Nephron progenitor cell (in vitro differentiated cells): ENCODE data around the gene GNGT2.
A peak's percentile ranks its signal among the peaks of the same experiment; 100 is the strongest.

Experiments used
- DNase-seq: peaks from one replicate; pipeline ENCODE4 v3.0.0; 2021
- H3K27ac Mint-ChIP-seq: 2 replicates; pipeline ENCODE4 v1.8.0; 2021; ENCODE audit warnings: mild to moderate bottlenecking, moderate library complexity, mixed read lengths
- H3K27me3 Mint-ChIP-seq: 2 replicates; pipeline ENCODE4 v1.8.0; 2021; ENCODE audit warnings: mild to moderate bottlenecking, low read depth, mixed read lengths; ENCODE audit not compliant: poor library complexity
- H3K36me3 Mint-ChIP-seq: 2 replicates; pipeline ENCODE4 v1.8.0; 2021; ENCODE audit warnings: low read depth, mixed read lengths
- H3K4me1 Mint-ChIP-seq: 2 replicates; pipeline ENCODE4 v1.8.0; 2021; ENCODE audit warnings: mixed read lengths
- H3K4me3 Mint-ChIP-seq: 2 replicates; pipeline ENCODE4 v1.8.0; 2021; ENCODE audit warnings: mild to moderate bottlenecking, moderate library complexity, mixed read lengths
- H3K9me3 Mint-ChIP-seq: 2 replicates; pipeline ENCODE4 v1.8.0; 2021; ENCODE audit warnings: mild to moderate bottlenecking, moderate library complexity, mixed read lengths
- TF ChIP-seq, protein P1 (sequence below): fragments of 200-600 bp; sonication (generic); IDR thresholded peaks from 2 replicates; pipeline ENCODE4 v1.5.0; 2021; ENCODE audit warnings: antibody characterized with exemption

The GNGT2 gene

DNA sequence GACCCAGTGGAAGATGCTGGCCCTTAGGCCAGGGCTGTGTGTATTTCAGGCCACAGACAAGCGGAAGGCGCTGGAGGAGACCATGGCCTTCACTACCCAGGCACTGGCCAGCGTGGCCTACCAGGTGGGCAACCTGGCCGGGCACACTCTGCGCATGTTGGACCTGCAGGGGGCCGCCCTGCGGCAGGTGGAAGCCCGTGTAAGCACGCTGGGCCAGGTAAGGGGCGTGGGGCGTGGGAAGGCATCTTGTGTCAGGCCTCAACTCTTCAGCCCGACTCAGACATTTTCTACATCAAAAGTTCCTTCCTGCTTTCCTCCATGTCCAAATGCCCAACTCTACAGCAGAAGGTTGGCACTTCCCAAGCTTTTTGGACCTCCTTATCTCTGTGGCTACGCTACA is 6.1 kb upstream of the GNGT2 start:
- TF ChIP-seq, protein P1, sequence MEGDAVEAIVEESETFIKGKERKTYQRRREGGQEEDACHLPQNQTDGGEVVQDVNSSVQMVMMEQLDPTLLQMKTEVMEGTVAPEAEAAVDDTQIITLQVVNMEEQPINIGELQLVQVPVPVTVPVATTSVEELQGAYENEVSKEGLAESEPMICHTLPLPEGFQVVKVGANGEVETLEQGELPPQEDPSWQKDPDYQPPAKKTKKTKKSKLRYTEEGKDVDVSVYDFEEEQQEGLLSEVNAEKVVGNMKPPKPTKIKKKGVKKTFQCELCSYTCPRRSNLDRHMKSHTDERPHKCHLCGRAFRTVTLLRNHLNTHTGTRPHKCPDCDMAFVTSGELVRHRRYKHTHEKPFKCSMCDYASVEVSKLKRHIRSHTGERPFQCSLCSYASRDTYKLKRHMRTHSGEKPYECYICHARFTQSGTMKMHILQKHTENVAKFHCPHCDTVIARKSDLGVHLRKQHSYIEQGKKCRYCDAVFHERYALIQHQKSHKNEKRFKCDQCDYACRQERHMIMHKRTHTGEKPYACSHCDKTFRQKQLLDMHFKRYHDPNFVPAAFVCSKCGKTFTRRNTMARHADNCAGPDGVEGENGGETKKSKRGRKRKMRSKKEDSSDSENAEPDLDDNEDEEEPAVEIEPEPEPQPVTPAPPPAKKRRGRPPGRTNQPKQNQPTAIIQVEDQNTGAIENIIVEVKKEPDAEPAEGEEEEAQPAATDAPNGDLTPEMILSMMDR = no peak
- no peaks in the 10 kb centered on the region for H3K36me3 Mint-ChIP-seq
- no peak for DNase-seq
- H3K9me3 Mint-ChIP-seq = no peaks in the 10 kb centered on the region
- peaks cover 22% of the 10 kb centered on the region for H3K27me3 Mint-ChIP-seq
- H3K27ac Mint-ChIP-seq = no peak overlapping the region
- H3K4me1 Mint-ChIP-seq = peaks cover 30% of the 10 kb centered on the region
- no peak overlapping the region for H3K4me3 Mint-ChIP-seq

DNA sequence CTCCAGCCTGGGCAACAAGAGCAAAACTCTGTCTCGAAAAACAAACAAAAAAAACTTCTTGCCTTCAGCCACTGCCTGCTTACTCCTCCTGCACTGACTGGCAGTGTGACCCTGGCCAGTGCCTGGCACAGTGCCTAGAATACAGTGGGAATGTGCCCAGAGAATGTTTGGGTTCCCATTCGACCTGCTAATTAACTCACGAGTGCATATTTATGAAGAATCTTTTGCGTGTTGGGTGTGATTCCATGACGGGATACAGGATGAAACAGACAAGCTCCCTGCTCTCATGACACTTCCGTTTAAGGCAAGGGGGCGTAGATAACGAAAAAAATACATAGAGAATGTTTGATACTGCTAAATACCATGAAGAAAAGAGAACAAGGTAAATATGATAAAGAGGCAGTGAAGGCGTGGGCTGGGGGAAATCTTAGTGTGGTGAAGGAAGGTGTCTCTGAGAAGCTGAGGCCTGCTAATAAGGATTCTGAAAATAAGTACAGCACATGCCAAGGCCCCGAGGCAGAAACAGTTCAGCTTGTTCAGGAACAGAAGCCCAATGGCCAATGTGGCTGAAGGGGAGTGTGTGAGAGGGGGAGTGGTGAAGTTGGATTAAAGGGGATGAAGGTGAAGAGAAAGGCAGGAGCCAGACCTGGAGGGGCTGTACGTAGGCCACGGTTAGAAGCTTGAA is 4.4 kb upstream of the GNGT2 start:
- Mint-ChIP-seq H3K4me1 (peaks cover 47% of the 10 kb centered on the region), H3K27ac (no peak overlapping the region), H3K9me3 (no peaks in the 10 kb centered on the region), H3K36me3 (no peaks in the 10 kb centered on the region), H3K27me3 (peaks cover 11% of the 10 kb centered on the region), H3K4me3 (no peak overlapping the region)
- TF ChIP-seq, protein P1 = no peak
- DNase-seq = no peak

DNA sequence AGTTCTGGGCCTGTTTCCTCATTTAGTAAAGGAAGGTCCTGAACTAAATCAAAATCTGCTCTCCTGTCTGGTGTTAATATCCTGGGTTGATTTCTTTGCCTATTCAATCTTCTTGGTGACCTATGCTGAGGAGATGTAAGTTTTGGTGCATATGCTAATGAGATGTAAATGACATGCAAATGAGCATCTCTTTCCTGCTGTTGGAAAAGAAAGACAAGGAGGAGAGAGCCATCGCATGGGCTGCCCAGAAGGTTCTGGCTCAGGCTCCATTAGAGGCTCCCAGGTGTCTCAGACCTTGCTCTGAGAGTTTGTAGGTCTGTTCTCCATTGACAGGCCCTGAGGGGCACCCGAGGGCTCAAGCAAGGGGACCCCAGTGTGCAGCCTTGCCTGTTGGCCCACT is 3.5 kb upstream of the GNGT2 start:
- Mint-ChIP-seq H3K4me3 (no peak overlapping the region), H3K4me1 (peaks cover 56% of the 10 kb centered on the region), H3K36me3 (no peaks in the 10 kb centered on the region), H3K27me3 (peaks cover 13% of the 10 kb centered on the region), H3K27ac (no peak overlapping the region), H3K9me3 (no peaks in the 10 kb centered on the region)
- TF ChIP-seq, protein P1 = no peak
- DNase-seq = no peak

DNA sequence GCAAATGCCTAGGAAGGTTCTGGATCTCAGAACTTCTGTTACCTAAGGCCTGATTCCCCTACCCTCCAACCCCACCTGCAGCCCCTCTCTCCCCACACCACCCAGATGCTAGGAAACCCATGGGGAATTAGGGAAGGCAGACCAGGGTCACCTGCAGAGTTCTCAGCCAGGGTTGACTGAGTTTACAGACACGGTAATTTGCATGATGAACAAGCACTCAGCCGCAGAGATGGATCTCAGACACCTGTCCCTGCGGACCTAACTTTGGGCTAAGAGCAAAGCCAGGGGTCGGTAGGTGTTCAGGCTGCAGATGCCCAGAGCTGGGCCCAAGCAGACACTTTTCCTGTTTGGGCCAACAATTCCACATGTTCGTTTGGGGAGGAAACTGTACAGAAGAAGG is 3.0 kb upstream of the GNGT2 start:
- DNase-seq = no peak
- H3K4me3 Mint-ChIP-seq = no peak overlapping the region
- TF ChIP-seq, protein P1 = no peak
- no peak overlapping the region for H3K27ac Mint-ChIP-seq
- peaks cover 15% of the 10 kb centered on the region for H3K27me3 Mint-ChIP-seq
- peaks cover 57% of the 10 kb centered on the region for H3K4me1 Mint-ChIP-seq
- no peaks in the 10 kb centered on the region for H3K36me3 Mint-ChIP-seq
- H3K9me3 Mint-ChIP-seq = no peaks in the 10 kb centered on the region

DNA sequence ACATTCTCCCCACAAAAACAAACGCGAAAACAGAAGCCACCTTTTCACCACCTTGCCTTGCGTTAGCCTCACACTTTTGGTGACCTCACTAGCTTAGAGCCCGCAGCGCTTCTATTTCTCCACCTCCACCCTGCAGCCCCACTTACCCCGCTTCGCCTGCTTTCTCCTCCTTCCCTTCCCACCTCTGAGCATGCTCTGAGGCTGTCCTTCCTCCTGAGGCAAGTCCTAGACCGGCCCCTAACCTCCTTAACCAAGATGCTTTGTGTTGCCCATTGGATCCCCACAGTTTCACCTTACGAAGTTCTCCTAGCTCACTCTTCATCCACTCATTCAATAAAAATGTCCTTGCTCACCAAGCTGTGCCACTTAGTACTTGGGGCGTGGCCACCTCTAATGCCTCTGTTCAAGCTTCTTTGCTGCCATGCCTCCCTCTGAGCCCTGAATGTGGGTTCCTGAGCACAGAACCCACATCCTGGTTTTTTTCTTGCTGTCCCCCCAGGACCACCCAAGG is 1.3 kb downstream of the GNGT2 start:
- peaks cover 27% of the 10 kb centered on the region for H3K27me3 Mint-ChIP-seq
- H3K36me3 Mint-ChIP-seq = no peaks in the 10 kb centered on the region
- H3K27ac Mint-ChIP-seq = peak overlapping the region; percentile 65
- H3K4me1 Mint-ChIP-seq = peaks cover 67% of the 10 kb centered on the region
- no peak for DNase-seq
- no peaks in the 10 kb centered on the region for H3K9me3 Mint-ChIP-seq
- TF ChIP-seq, protein P1 = no peak
- H3K4me3 Mint-ChIP-seq = no peak overlapping the region

DNA sequence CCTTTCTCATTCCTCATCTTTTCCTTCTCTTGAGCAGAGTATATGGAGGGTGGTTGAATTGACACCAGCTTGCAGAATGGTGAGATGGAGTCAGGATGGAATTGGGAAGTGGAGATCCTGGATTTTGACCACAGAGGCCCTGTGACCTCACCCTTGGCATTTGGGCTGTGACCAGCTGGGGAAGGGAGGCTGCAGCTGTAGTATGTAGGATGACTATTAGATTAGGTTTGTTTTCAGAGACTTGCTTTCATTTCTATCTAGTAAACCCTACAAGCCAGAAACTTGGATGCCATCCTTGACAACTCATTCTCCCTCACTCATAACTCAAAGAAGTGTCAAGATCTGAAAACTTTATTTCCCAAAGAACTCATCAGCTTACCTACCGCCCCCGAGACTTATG is 5.9 kb downstream of the GNGT2 start:
- no peak overlapping the region for H3K27ac Mint-ChIP-seq
- H3K36me3 Mint-ChIP-seq = no peaks in the 10 kb centered on the region
- H3K27me3 Mint-ChIP-seq = peaks cover 44% of the 10 kb centered on the region
- no peaks in the 10 kb centered on the region for H3K9me3 Mint-ChIP-seq
- H3K4me1 Mint-ChIP-seq = peaks cover 28% of the 10 kb centered on the region
- no peak for DNase-seq
- H3K4me3 Mint-ChIP-seq = no peak overlapping the region
- TF ChIP-seq, protein P1 = no peak
